ENCODE results near the gene MACIR. TPM values are rescaled to one million over a fixed set of nuclear protein-coding genes. Genes with fewer than 3 reads are reported as not detected.

Gene MACIR
- total RNA-seq, 1 donor from 2014 or later: 10.8 TPM

- TF ChIP-seq CTCF (conservative IDR thresholded peaks at IDR 0.05; ENCODE audit: low read depth, low read length): no peak
- no peak for DNase-seq (ENCODE audit: low read depth)
- H3K4me3 ChIP-seq (ENCODE audit: low read depth, low read length): no peak overlapping the region
These were observed 28.1 kb downstream of the MACIR start for GRCh38 chr5:103286622-103287021.

DNA sequence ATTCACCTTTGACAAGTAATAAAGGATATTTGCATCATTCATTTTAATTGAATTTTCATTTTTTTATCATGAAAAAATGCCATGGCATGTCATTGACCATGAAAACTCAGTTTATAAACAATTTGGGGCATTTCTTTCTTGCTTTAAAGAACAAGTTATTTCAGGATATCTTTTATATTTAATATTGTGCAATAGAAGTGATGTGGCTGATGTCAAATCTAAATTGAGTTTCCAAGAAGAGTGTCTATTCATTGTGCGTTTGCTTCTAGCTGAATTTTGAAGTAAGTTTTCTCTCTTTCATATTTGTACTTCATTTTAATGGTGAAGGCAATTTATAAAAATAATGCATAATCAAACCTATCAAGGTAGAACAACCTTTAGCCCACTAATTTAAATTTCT lies 30.5 kb downstream of the MACIR start:
- no peak overlapping the region for H3K4me3 ChIP-seq (ENCODE audit: low read depth, low read length)
- no peak for DNase-seq (ENCODE audit: low read depth)
- TF ChIP-seq CTCF (conservative IDR thresholded peaks at IDR 0.05; ENCODE audit: low read depth, low read length): no peak

- no peak for DNase-seq (ENCODE audit: low read depth)
- no peak overlapping the region for H3K4me3 ChIP-seq (ENCODE audit: low read depth, low read length)
- no peak for TF ChIP-seq CTCF (conservative IDR thresholded peaks at IDR 0.05; ENCODE audit: low read depth, low read length)
These were observed 32.3 kb downstream of the MACIR start for GRCh38 chr5:103290846-103291245.

DNA sequence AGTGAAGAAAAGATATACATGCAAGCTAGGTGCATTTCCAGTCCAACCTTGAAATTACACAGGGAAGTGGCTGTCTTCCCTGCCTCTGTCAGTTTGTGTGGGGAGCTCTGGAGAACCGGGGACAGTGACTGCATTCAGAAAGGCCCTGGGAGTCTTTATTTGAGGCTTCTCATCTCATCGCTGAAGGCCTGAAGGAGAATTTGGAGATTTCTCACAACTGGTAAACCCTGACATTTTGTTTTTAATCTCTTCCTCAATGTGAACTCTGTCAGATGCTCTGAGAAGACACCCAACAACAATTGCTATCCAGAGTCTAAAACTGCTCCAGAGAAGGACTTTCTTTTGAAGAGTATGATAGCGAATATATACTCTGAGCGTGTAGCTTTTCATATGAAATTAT lies 33.0 kb downstream of the MACIR start:
- H3K4me3 ChIP-seq (ENCODE audit: low read depth, low read length): no peak overlapping the region
- no peak for TF ChIP-seq CTCF (conservative IDR thresholded peaks at IDR 0.05; ENCODE audit: low read depth, low read length)
- DNase-seq (ENCODE audit: low read depth): no peak

GRCh38 chr5:103293099-103293498 lies 34.5 kb downstream of the MACIR start:
- no peak for DNase-seq (ENCODE audit: low read depth)
- no peak for TF ChIP-seq CTCF (conservative IDR thresholded peaks at IDR 0.05; ENCODE audit: low read depth, low read length)
- no peak overlapping the region for H3K4me3 ChIP-seq (ENCODE audit: low read depth, low read length)

DNA sequence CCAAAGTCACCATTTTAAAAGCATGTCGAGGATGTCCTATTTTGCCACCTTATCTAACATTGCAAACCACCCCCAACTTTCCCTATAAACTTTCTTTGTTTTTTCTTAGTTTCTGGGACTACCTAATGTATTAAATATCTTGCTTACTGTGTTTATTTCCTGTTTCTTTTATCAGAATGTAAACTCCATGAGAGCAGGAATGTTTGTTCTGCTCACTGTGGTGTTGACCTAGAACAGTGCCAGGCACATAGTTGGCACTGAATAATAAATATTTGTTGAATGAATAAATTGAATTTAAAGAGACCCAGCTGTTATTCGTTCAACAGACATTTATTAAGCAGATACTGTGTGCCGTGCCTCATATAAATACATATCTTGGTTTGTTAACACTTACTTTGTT lies 35.2 kb downstream of the MACIR start:
- TF ChIP-seq CTCF (conservative IDR thresholded peaks at IDR 0.05; ENCODE audit: low read depth, low read length): no peak
- no peak overlapping the region for H3K4me3 ChIP-seq (ENCODE audit: low read depth, low read length)
- no peak for DNase-seq (ENCODE audit: low read depth)

GRCh38 chr5:103294906-103295305 lies 36.3 kb downstream of the MACIR start:
- no peak for TF ChIP-seq CTCF (conservative IDR thresholded peaks at IDR 0.05; ENCODE audit: low read depth, low read length)
- DNase-seq (ENCODE audit: low read depth): no peak
- no peak overlapping the region for H3K4me3 ChIP-seq (ENCODE audit: low read depth, low read length)
